ENCODE measurements around the gene COPG2. TPM values are rescaled to one million over a fixed set of nuclear protein-coding genes. Genes with fewer than 3 reads are reported as not detected.

The COPG2 gene
- total RNA-seq, 1 experiment from 2014 or later, result 25.5 TPM

- intact Hi-C loops (cut with micrococcal nuclease; ENCODE audit: unreplicated experiment), result no loop called here
- Histone ChIP-seq H3K9me2 (ENCODE audit: insufficient read depth) (no peaks in the 10 kb centered on the region), H3K36me3 (ENCODE audit: low read depth) (no peaks in the 10 kb centered on the region), H3K4me3 (no peak overlapping the region), H3F3A (ENCODE audit: insufficient read depth, low read depth) (no peaks in the 10 kb centered on the region), H3K27me3 (ENCODE audit: insufficient read depth, low read depth) (no peaks in the 10 kb centered on the region), H3K79me2 (ENCODE audit: low read depth) (no peaks in the 10 kb centered on the region), H3K4me1 (replicated peaks; ENCODE audit: insufficient read depth) (no peaks in the 10 kb centered on the region), H4K20me1 (ENCODE audit: insufficient read depth) (no peaks in the 10 kb centered on the region), H3K9me3 (ENCODE audit: insufficient read depth, low read depth) (no peaks in the 10 kb centered on the region), H2AFZ (no peak overlapping the region), H3K4me2 (no peak overlapping the region), H3K27ac (no peak overlapping the region)
- POLR2A ChIA-PET (ENCODE audit: unreplicated experiment), result no interaction called here
- CTCF ChIA-PET, result no interaction called here
- no peak for DNase-seq
- TF ChIP-seq CTCF (conservative IDR thresholded peaks at IDR 0.05) (no peak), EZH2 (IDR thresholded peaks at IDR 0.05; ENCODE audit: low read depth) (no peak)
- no TSS peak for BruUV-seq (replicated peaks)
These were observed 14.5 kb upstream of the COPG2 start for GRCh38 chr7:130683026-130683425.

GRCh38 chr7:130674456-130674855, 5.9 kb upstream of the COPG2 start:
- H3K27me3 ChIP-seq (ENCODE audit: insufficient read depth, low read depth), result no peaks in the 10 kb centered on the region
- BruUV-seq (replicated peaks), result no TSS peak
- H3K9me2 ChIP-seq (ENCODE audit: insufficient read depth), result no peaks in the 10 kb centered on the region
- no peak overlapping the region for H3K27ac ChIP-seq
- CTCF ChIA-PET, result interaction anchor here (0.6 kb wide), 2 partner anchors 13 to 575 kb away, joined by 3 read pairs; no protein-coding TSS in a partner anchor
- H3K4me3 ChIP-seq, result no peak overlapping the region
- DNase-seq, result no peak
- H2AFZ ChIP-seq, result no peak overlapping the region
- intact Hi-C loops (cut with micrococcal nuclease; ENCODE audit: unreplicated experiment), result no loop called here
- no peaks in the 10 kb centered on the region for H4K20me1 ChIP-seq (ENCODE audit: insufficient read depth)
- no peaks in the 10 kb centered on the region for H3F3A ChIP-seq (ENCODE audit: insufficient read depth, low read depth)
- no peaks in the 10 kb centered on the region for H3K9me3 ChIP-seq (ENCODE audit: insufficient read depth, low read depth)
- H3K4me1 ChIP-seq (replicated peaks; ENCODE audit: insufficient read depth), result peaks cover 2% of the 10 kb centered on the region
- H3K79me2 ChIP-seq (ENCODE audit: low read depth), result no peaks in the 10 kb centered on the region
- POLR2A ChIA-PET (ENCODE audit: unreplicated experiment), result interaction anchor here (0.6 kb wide), 1 partner anchor 509 kb away, joined by 3 read pairs; no protein-coding TSS in a partner anchor
- no peak overlapping the region for H3K4me2 ChIP-seq
- H3K36me3 ChIP-seq (ENCODE audit: low read depth), result no peaks in the 10 kb centered on the region
- TF ChIP-seq EZH2 (IDR thresholded peaks at IDR 0.05; ENCODE audit: low read depth) (no peak), CTCF (conservative IDR thresholded peaks at IDR 0.05) (no peak)

- Histone ChIP-seq H4K20me1 (ENCODE audit: insufficient read depth) (no peaks in the 10 kb centered on the region), H3K9me3 (ENCODE audit: insufficient read depth, low read depth) (no peaks in the 10 kb centered on the region), H3F3A (ENCODE audit: insufficient read depth, low read depth) (no peaks in the 10 kb centered on the region), H3K4me2 (no peak overlapping the region), H3K79me2 (ENCODE audit: low read depth) (no peaks in the 10 kb centered on the region), H3K27ac (no peak overlapping the region), H3K9me2 (ENCODE audit: insufficient read depth) (no peaks in the 10 kb centered on the region), H3K4me3 (no peak overlapping the region), H3K27me3 (ENCODE audit: insufficient read depth, low read depth) (no peaks in the 10 kb centered on the region), H2AFZ (no peak overlapping the region), H3K36me3 (ENCODE audit: low read depth) (no peaks in the 10 kb centered on the region), H3K4me1 (replicated peaks; ENCODE audit: insufficient read depth) (peaks cover 6% of the 10 kb centered on the region)
- intact Hi-C loops (cut with micrococcal nuclease; ENCODE audit: unreplicated experiment), result no loop called here
- ChIA-PET POLR2A (ENCODE audit: unreplicated experiment) (no interaction called here), CTCF (no interaction called here)
- no peak for TF ChIP-seq EZH2 (IDR thresholded peaks at IDR 0.05; ENCODE audit: low read depth)
- TF ChIP-seq CTCF (conservative IDR thresholded peaks at IDR 0.05), result no peak
- no peak for DNase-seq
- BruUV-seq (replicated peaks), result no TSS peak
These were observed 4.5 kb upstream of the COPG2 start for GRCh38 chr7:130673066-130673465.

Measured in PC-9 (cell line).